Sigmoid colon (tissue), 7 donors: ENCODE data around the gene NCF4. TPM values are rescaled to one million over a fixed set of nuclear protein-coding genes. Genes with fewer than 3 reads are reported as not detected.

Experiments used
- DNase-seq: peaks from one replicate; pipeline ENCODE4 v3.0.0-alpha.2; 2019
- H3K27ac ChIP-seq, 4 donors: fragments of 200-600 bp; sonication (generic); one replicate each; pipeline ENCODE4 v1.5.1; 2016 to 2019; ENCODE audit warnings: mild to moderate bottlenecking in 1 of 4
- H3K27me3 ChIP-seq, 3 donors: fragments of 200-600 bp; sonication (generic); one replicate each; pipeline ENCODE4 v1.5.1; 2019; ENCODE audit warnings: mild to moderate bottlenecking in 1 of 3
- H3K36me3 ChIP-seq, 4 donors: fragments of 200-600 bp; sonication (generic); one replicate each; pipeline ENCODE4 v1.5.1; 2016 to 2019
- H3K4me1 ChIP-seq, 4 donors: fragments of 200-600 bp; sonication (generic); one replicate each; pipeline ENCODE4 v1.5.1; 2017 to 2019
- H3K4me3 ChIP-seq, 4 donors: fragments of 200-600 bp; sonication (generic); one replicate each; pipeline ENCODE4 v1.5.1; 2017 to 2019; ENCODE audit warnings: mild to moderate bottlenecking in 2 of 4, moderate library complexity in 1 of 4
- H3K9me3 ChIP-seq, 4 donors: fragments of 200-600 bp in 3 of 4; sonication (generic) in 3 of 4; one replicate each; pipeline versions ENCODE4 v1.5.1 to v1.6.1; 2013 to 2019
- CTCF ChIP-seq, 4 experiments: fragments of 450-650 bp in 3 of 4; fragments of 200-600 bp in 1 of 4; IDR thresholded peaks; one replicate each; pipeline ENCODE4 v1.5.1; 2016 to 2019; ENCODE audit warnings: antibody characterized with exemption in 4 of 4, mild to moderate bottlenecking in 3 of 4, moderate library complexity in 2 of 4
- EP300 ChIP-seq, 4 donors: sonication (generic); formaldehyde crosslinking; IDR thresholded peaks; one replicate each; pipeline ENCODE4 v1.6.1; 2017; ENCODE audit warnings: antibody characterized with exemption in 4 of 4
- POLR2A ChIP-seq, 2 donors: fragments of 450-650 bp; IDR thresholded peaks; one replicate each; pipeline ENCODE4 v1.6.1; 2016; ENCODE audit warnings: antibody characterized with exemption in 2 of 2, mild to moderate bottlenecking in 2 of 2, moderate library complexity in 2 of 2
- POLR2AphosphoS5 ChIP-seq, 4 donors: sonication (generic); formaldehyde crosslinking; IDR thresholded peaks; one replicate each; pipeline ENCODE4 v1.6.1; 2017; ENCODE audit warnings: antibody characterized with exemption in 4 of 4
- WGBS, 2 donors: extraction: QIAGEN DNeasy Blood & Tissue Kit; methylation state at CpG; one replicate each; pipeline ENCODE4 v1.1.7; 2013; 5-methylcytosine and 5-hydroxymethylcytosine counted together
- intact Hi-C: fragments of 100-400 bp; cut with DNase I; formaldehyde crosslinking; loops from one replicate; pipeline ENCODE4 v1.15.1; 2023
- polyA plus RNA-seq, 3 donors: library from polyadenylated mRNA; stranded (reverse); fragments of 200-250 nt; gene quantifications; one replicate each; pipeline ENCODE4 v1.2.3, GENCODE V29; 2013
- total RNA-seq, 4 donors: library from RNA; depleted of rRNA; stranded (reverse); fragments of >200 nt; gene quantifications; one replicate each; pipeline ENCODE4 v1.1.0, GENCODE V29; 2016
- donor health status: healthy with polysubstance abuse.
- donor health status: Bipolar disorder and iron deficiency.
- donor health status: healthy.

NCF4 gene
- total and polyA plus RNA-seq, 7 donors: 13.5 to 35.8 (median 19.3) TPM

- Histone ChIP-seq H3K27me3 (peaks cover 30 to 65% (median 49%) of the 10 kb centered on the region in 3 donors), H3K9me3 (no peaks in the 10 kb centered on the region), H3K4me3 (no peak overlapping the region), H3K27ac (no peak overlapping the region), H3K36me3 (no peaks in the 10 kb centered on the region), H3K4me1 (peaks cover 0 to 14% (median 13%) of the 10 kb centered on the region in 4 donors)
- DNase-seq: no peak
- intact Hi-C loops: no loop called here
- WGBS, 2 donors: 29 to 42% methylated on average over 9 of the region's 9 CpGs
- TF ChIP-seq CTCF (IDR thresholded peaks at IDR 0.05): no peak
- no peak for TF ChIP-seq POLR2A (IDR thresholded peaks at IDR 0.05)
- TF ChIP-seq POLR2AphosphoS5 (IDR thresholded peaks at IDR 0.05): no peak
- TF ChIP-seq EP300 (IDR thresholded peaks at IDR 0.05): no peak
Measured at GRCh38 chr22:36819112-36819511, 41.7 kb upstream of the NCF4 start.

- Histone ChIP-seq H3K4me3 (no peak overlapping the region), H3K9me3 (no peaks in the 10 kb centered on the region), H3K4me1 (peaks cover 0 to 13% (median 5%) of the 10 kb centered on the region in 4 donors), H3K36me3 (no peaks in the 10 kb centered on the region), H3K27me3 (peaks cover 12 to 31% (median 19%) of the 10 kb centered on the region in 3 donors), H3K27ac (no peak overlapping the region)
- WGBS, 2 donors: 69 to 78% methylated on average over 6 of the region's 6 CpGs
- TF ChIP-seq POLR2AphosphoS5 (IDR thresholded peaks at IDR 0.05) (no peak), EP300 (IDR thresholded peaks at IDR 0.05) (no peak), CTCF (IDR thresholded peaks at IDR 0.05) (no peak), POLR2A (IDR thresholded peaks at IDR 0.05) (no peak)
- intact Hi-C loops: no loop called here
- no peak for DNase-seq
Measured at GRCh38 chr22:36822581-36822980, 38.2 kb upstream of the NCF4 start.

GRCh38 chr22:36823186-36823839, 37.5 kb upstream of the NCF4 start:
- H3K27me3 ChIP-seq: peaks cover 9 to 24% (median 11%) of the 10 kb centered on the region in 3 donors

GRCh38 chr22:36824655-36825054, 36.2 kb upstream of the NCF4 start:
- H3K4me1 ChIP-seq: peaks cover 0 to 12% (median 5%) of the 10 kb centered on the region in 4 donors
- no peak overlapping the region for H3K27ac ChIP-seq
- no peaks in the 10 kb centered on the region for H3K36me3 ChIP-seq
- H3K4me3 ChIP-seq: no peak overlapping the region
- 94 to 95% methylated on average over 2 of the region's 2 CpGs for WGBS, 2 donors
- intact Hi-C loops: no loop called here
- no peak for DNase-seq
- H3K9me3 ChIP-seq: no peaks in the 10 kb centered on the region
- peaks cover 0 to 11% (median 0%) of the 10 kb centered on the region in 3 donors for H3K27me3 ChIP-seq
- TF ChIP-seq EP300 (IDR thresholded peaks at IDR 0.05) (no peak), POLR2A (IDR thresholded peaks at IDR 0.05) (no peak), POLR2AphosphoS5 (IDR thresholded peaks at IDR 0.05) (no peak), CTCF (IDR thresholded peaks at IDR 0.05) (no peak)

More at GRCh38 chr22:36823186-36823839, 37.5 kb upstream of the NCF4 start:
- Histone ChIP-seq H3K27ac (no peak overlapping the region), H3K4me3 (no peak overlapping the region), H3K36me3 (no peaks in the 10 kb centered on the region), H3K4me1 (peaks cover 0 to 12% (median 5%) of the 10 kb centered on the region in 4 donors), H3K9me3 (no peaks in the 10 kb centered on the region)
- intact Hi-C loops: no loop called here
- DNase-seq: no peak
- TF ChIP-seq EP300 (IDR thresholded peaks at IDR 0.05) (no peak), CTCF (IDR thresholded peaks at IDR 0.05) (no peak), POLR2AphosphoS5 (IDR thresholded peaks at IDR 0.05) (no peak), POLR2A (IDR thresholded peaks at IDR 0.05) (no peak)
- WGBS, 2 donors: 53 to 61% methylated on average over 17 of the region's 17 CpGs
